Spleen (tissue), 11 donors: ENCODE data around the gene ENOSF1. TPM values are rescaled to one million over a fixed set of nuclear protein-coding genes. Genes with fewer than 3 reads are reported as not detected.
A peak's percentile ranks its signal among the peaks of the same experiment; 100 is the strongest.

Source experiments
- DNase-seq: peaks from one replicate; pipeline ENCODE4 v3.0.0-alpha.2; 2020
- H3K27ac ChIP-seq, 8 donors: fragments of 200-600 bp; sonication (generic) in 7 of 8; 1 replicate in 4 of 8; 2 replicates in 4 of 8; pipeline versions ENCODE4 v1.5.0 to v1.8.0; 2016 to 2021; ENCODE audit warnings: inconsistent platforms in 4 of 8, mild to moderate bottlenecking in 4 of 8, moderate library complexity in 1 of 8
- H3K27me3 ChIP-seq, 7 donors: fragments of 200-600 bp; sonication (generic) in 6 of 7; replicated peaks in 1 of 7; 1 replicate in 4 of 7; 2 replicates in 3 of 7; pipeline versions ENCODE4 v1.5.0 to v1.8.0; 2016 to 2021; ENCODE audit warnings: inconsistent platforms in 3 of 7, mild to moderate bottlenecking in 1 of 7
- H3K36me3 ChIP-seq, 6 donors: fragments of 200-600 bp; sonication (generic) in 5 of 6; 1 replicate in 4 of 6; 2 replicates in 2 of 6; pipeline versions ENCODE4 v1.5.0 to v1.8.0; 2016 to 2021; ENCODE audit warnings: inconsistent platforms in 2 of 6
- H3K4me1 ChIP-seq, 6 donors: fragments of 200-600 bp; sonication (generic) in 5 of 6; 1 replicate in 3 of 6; 2 replicates in 3 of 6; pipeline versions ENCODE4 v1.5.0 to v1.8.0; 2016 to 2021; ENCODE audit warnings: inconsistent platforms in 3 of 6
- H3K4me3 ChIP-seq, 8 donors: fragments of 200-600 bp; sonication (generic) in 7 of 8; 1 replicate in 4 of 8; 2 replicates in 4 of 8; pipeline versions ENCODE4 v1.5.0 to v1.8.0; 2016 to 2021; ENCODE audit warnings: inconsistent platforms in 4 of 8, mild to moderate bottlenecking in 4 of 8, moderate library complexity in 2 of 8
- H3K9me3 ChIP-seq, 8 donors: fragments of 200-600 bp; sonication (generic) in 7 of 8; 1 replicate in 4 of 8; 2 replicates in 4 of 8; pipeline versions ENCODE4 v1.5.0 to v1.8.0; 2016 to 2021; ENCODE audit warnings: inconsistent platforms in 4 of 8
- POLR2A ChIP-seq, 3 donors: fragments of 450-650 bp; IDR thresholded peaks; one replicate each; pipeline ENCODE4 v1.5.1; 2017; ENCODE audit warnings: antibody characterized with exemption in 3 of 3, mild to moderate bottlenecking in 1 of 3
- POLR2AphosphoS5 ChIP-seq, 3 donors: sonication (generic); formaldehyde crosslinking; IDR thresholded peaks; one replicate each; pipeline ENCODE4 v1.5.1; 2017; ENCODE audit warnings: antibody characterized with exemption in 3 of 3
- WGBS, 5 donors: extraction: QIAGEN DNeasy Blood & Tissue Kit in 3 of 5; methylation state at CpG; one replicate each; pipeline versions ENCODE4 v1.1.5 to v1.1.7; 2013 to 2018; 5-methylcytosine and 5-hydroxymethylcytosine counted together
- intact Hi-C: fragments of 100-400 bp; cut with DNase I; formaldehyde crosslinking; loops from one replicate; pipeline ENCODE4 v1.15.0; 2023; ENCODE audit warnings: low total_unique reads
- polyA plus RNA-seq, 3 donors: library from polyadenylated mRNA; stranded (reverse); fragments of 200-250 nt; gene quantifications; one replicate each; pipeline ENCODE4 v1.2.1, GENCODE V29; 2013
- total RNA-seq, 7 donors: library from RNA; depleted of rRNA in 3 of 7; stranded (reverse); fragments of >200 nt in 3 of 7; fragmentation: NEBNext Ultra II Directional in 4 of 7; extraction: Animal tissue kit (Norgen Biotek cat#: 25700) in 4 of 7; gene quantifications; one replicate each; pipeline versions ENCODE4 v1.1.0 to v1.2.1, GENCODE V29; 2016 to 2021
- TF ChIP-seq, protein P1 (sequence below), 11 experiments: fragments of 200-600 bp in 7 of 11; fragments of 450-650 bp in 4 of 11; sonication (generic) in 4 of 11; IDR thresholded peaks in 8 of 11; conservative IDR thresholded peaks in 3 of 11; 1 replicate in 7 of 11; 2 replicates in 4 of 11; pipeline versions ENCODE4 v1.4.0 to v1.8.0; 2016 to 2021; ENCODE audit warnings: antibody characterized with exemption in 11 of 11, inconsistent platforms in 4 of 11, mild to moderate bottlenecking in 1 of 11
- donor health status: healthy with polysubstance abuse.
- donor health status: DM: no; HTN: no; CAD: no; lungs with moderate emphysema.
- donor health status: DM: no; HTN: no; CAD: no.
- donor health status: Bipolar disorder and iron deficiency.
- donor health status: healthy.
- donor health status: DM: no; HTN: no; CAD: no.
- donor health status: DM: yes; HTN: yes; CAD: no.

ENOSF1 gene
- total and polyA plus RNA-seq, 10 donors, result 28.2 to 125 (median 74.3) TPM

GRCh38 chr18:693466-694187 lies 18.8 kb downstream of the ENOSF1 start:
- WGBS, 5 donors, result 66 to 84% (median 70%) methylated on average over 8 of the region's 8 CpGs
- H3K27me3 ChIP-seq, result no peaks in the 10 kb centered on the region

GRCh38 chr18:692824-693223 lies 19.6 kb downstream of the ENOSF1 start:
- H3K4me3 ChIP-seq, result no peak overlapping the region
- H3K36me3 ChIP-seq, result peaks cover 0 to 76% (median 9%) of the 10 kb centered on the region in 6 donors
- no peaks in the 10 kb centered on the region for H3K9me3 ChIP-seq
- 56 to 68% (median 62%) methylated on average over 6 of the region's 6 CpGs for WGBS, 5 donors
- peaks cover 0 to 11% (median 4%) of the 10 kb centered on the region in 6 donors for H3K4me1 ChIP-seq
- TF ChIP-seq POLR2AphosphoS5 (IDR thresholded peaks at IDR 0.05) (no peak), POLR2A (IDR thresholded peaks at IDR 0.05) (no peak)
- TF ChIP-seq, protein P1, sequence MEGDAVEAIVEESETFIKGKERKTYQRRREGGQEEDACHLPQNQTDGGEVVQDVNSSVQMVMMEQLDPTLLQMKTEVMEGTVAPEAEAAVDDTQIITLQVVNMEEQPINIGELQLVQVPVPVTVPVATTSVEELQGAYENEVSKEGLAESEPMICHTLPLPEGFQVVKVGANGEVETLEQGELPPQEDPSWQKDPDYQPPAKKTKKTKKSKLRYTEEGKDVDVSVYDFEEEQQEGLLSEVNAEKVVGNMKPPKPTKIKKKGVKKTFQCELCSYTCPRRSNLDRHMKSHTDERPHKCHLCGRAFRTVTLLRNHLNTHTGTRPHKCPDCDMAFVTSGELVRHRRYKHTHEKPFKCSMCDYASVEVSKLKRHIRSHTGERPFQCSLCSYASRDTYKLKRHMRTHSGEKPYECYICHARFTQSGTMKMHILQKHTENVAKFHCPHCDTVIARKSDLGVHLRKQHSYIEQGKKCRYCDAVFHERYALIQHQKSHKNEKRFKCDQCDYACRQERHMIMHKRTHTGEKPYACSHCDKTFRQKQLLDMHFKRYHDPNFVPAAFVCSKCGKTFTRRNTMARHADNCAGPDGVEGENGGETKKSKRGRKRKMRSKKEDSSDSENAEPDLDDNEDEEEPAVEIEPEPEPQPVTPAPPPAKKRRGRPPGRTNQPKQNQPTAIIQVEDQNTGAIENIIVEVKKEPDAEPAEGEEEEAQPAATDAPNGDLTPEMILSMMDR (IDR thresholded peaks at IDR 0.05 in 8 of 11, conservative IDR thresholded peaks at IDR 0.05 in 3 of 11), result no peak
- intact Hi-C loops, result no loop called here
- no peak for DNase-seq
- no peak overlapping the region for H3K27ac ChIP-seq
- H3K27me3 ChIP-seq, result no peaks in the 10 kb centered on the region

More at GRCh38 chr18:693466-694187, 18.8 kb downstream of the ENOSF1 start:
- Histone ChIP-seq H3K4me3 (no peak overlapping the region), H3K27ac (no peak overlapping the region), H3K9me3 (no peaks in the 10 kb centered on the region), H3K4me1 (peaks cover 0 to 11% (median 4%) of the 10 kb centered on the region in 6 donors), H3K36me3 (peaks cover 0 to 72% (median 9%) of the 10 kb centered on the region in 6 donors)
- TF ChIP-seq POLR2A (IDR thresholded peaks at IDR 0.05), result no peak
- TF ChIP-seq POLR2AphosphoS5 (IDR thresholded peaks at IDR 0.05), result no peak
- TF ChIP-seq, protein P1 (IDR thresholded peaks at IDR 0.05 in 8 of 11, conservative IDR thresholded peaks at IDR 0.05 in 3 of 11), result no peak
- DNase-seq, result no peak
- intact Hi-C loops, result no loop called here

- Histone ChIP-seq H3K27me3 (no peaks in the 10 kb centered on the region), H3K9me3 (no peaks in the 10 kb centered on the region), H3K36me3 (peaks cover 0 to 81% (median 19%) of the 10 kb centered on the region in 6 donors), H3K27ac (no peak overlapping the region), H3K4me3 (no peak overlapping the region), H3K4me1 (peaks cover 0 to 8% (median 3%) of the 10 kb centered on the region in 6 donors)
- no peak for DNase-seq
- no peak for TF ChIP-seq POLR2A (IDR thresholded peaks at IDR 0.05)
- TF ChIP-seq, protein P1 (IDR thresholded peaks at IDR 0.05 in 8 of 11, conservative IDR thresholded peaks at IDR 0.05 in 3 of 11), result no peak
- peak in 2 of 3 donors; percentile 8 to 23 for TF ChIP-seq POLR2AphosphoS5 (IDR thresholded peaks at IDR 0.05)
- intact Hi-C loops, result no loop called here
- 71 to 90% (median 85%) methylated on average over 4 to 5 of the region's 5 CpGs for WGBS, 5 donors
Measured at GRCh38 chr18:688323-688722, 24.1 kb downstream of the ENOSF1 start.

DNA sequence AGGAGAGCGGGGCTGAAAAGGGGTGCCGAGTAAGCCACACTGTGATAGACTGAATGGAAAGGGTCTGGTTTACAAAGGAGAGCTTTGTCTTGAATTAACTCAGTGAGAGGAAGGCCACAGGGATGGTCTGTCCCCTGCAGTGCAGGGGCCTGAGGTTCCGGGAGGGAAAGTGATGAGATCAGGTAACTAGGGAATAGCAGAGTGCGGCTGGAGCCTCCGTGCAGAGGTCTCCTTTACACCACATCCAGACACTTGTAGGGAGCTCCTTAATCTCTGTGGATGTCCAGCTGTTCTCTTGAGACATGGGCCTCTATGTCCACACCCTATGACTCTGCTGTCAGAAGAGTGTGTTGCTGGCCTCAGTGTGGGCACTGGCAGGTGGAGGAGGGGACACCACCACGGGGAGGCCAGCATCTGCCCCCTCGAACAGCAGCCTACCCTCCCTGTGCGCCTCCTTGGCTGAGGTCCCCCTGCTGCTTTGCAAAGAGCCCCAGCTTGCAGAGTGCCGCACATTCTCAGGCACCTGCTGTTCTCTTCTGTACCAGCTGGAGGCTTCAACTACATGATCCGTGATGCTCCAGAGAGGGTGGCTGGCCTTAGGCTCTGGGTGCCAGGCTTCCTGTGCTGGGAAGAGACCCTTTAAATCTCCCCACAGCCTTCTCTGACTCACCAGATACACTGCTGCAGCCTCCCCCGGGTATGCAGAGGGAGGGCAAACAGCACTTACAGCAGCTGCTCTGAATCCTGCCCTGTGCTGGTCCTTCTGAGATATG lies 25.9 kb downstream of the ENOSF1 start:
- WGBS, 5 donors, result 88 to 95% (median 91%) methylated on average over 8 to 11 of the region's 11 CpGs
- TF ChIP-seq POLR2A (IDR thresholded peaks at IDR 0.05), result no peak
- peak in 1 of 3 donors; percentile 29 for TF ChIP-seq POLR2AphosphoS5 (IDR thresholded peaks at IDR 0.05)
- Histone ChIP-seq H3K36me3 (peaks cover 0 to 81% (median 22%) of the 10 kb centered on the region in 6 donors), H3K4me1 (peaks cover 0 to 3% (median 0%) of the 10 kb centered on the region in 6 donors), H3K27ac (no peak overlapping the region), H3K27me3 (no peaks in the 10 kb centered on the region), H3K9me3 (no peaks in the 10 kb centered on the region), H3K4me3 (no peak overlapping the region)
- DNase-seq, result no peak
- intact Hi-C loops, result no loop called here
